HuH-7.5 (cell line): ENCODE measurements around the gene EBPL.
"Not testable (repeated sequence)": the region's sequence is repeated elsewhere in the genome, so short reads cannot be mapped to it uniquely, and the experiment has no call there.

Experiments used
- DNase-seq: peaks from one replicate; pipeline ENCODE4 v3.0.0; 2011; ENCODE audit warnings: low spot score

The EBPL gene

DNA sequence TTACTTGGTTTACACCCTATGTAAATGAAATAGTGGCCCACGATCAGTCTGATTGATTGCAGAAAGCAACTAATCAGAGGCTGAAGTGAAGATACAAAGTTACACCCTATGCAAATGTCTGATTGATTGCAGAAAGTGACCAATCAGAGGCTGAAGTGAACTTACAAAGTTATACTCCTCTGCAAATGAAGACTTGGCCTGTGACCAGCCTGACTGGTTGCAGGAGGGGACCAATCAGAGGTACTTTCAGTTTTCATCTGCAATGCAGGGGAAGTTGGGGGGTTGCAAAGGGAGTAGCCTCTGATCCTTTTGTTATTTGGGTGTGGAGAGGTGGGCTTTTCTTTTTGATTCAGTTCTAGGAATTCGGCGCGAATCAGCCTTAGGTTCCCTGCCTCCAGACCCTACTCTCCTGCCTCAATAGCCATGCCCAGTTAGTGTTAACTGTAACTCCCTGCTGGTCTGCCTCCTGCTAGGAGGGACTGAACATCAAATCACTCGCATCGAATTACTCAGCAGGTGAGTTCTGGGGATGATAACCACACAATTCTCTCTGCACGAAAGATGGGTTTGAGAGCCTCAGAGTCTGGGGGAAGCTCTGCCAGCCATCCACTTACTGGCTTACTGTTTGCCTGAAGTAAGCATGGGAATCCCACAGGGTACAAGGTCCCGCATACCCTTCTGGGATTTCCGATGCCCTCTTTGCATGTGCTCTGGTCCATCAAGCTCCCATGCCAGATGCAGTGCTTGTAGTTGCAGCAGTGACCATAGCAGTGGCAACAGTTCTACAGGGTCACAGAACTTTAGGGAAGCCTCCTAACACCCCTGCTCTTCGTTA, 55.5 kb downstream of the EBPL start:
- no peak for DNase-seq

DNA sequence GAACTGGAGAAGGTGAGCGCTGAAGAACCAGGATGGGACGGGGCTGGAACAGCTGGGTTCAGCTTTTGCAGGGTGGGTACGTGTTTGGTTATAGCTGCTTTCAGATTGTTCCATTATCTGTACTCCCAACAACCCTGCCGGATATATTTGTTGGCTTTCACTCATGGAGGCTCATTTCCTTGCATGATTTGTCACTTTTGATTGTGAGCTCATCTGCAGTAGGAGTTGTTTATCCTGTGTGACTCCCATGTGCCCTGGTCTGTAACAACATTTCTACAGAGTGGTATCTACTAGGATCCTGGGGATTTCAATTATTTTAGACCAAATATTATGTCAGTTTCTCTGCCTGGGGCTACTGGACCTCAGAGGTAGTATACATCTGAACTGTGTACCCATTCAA, 57.6 kb downstream of the EBPL start:
- DNase-seq: no peak

DNA sequence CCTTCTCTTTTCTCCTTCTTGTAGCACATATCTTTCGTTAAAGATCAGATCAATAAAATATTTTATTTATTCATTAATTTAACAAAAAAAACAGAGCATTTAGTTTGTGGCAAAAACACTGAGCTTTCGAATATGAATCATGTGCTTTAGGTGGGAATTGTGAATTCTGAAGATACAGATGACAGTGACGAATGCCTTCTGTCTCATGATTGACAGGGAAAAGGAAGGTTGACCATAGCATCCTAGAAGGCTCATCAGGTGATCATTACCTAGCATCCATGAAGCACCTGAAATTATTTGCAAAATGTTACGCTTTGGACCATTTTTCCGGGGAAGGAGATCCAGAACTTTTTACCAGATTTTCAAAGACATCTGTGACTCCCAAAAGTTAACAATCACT, 59.1 kb downstream of the EBPL start:
- DNase-seq: no peak

DNA sequence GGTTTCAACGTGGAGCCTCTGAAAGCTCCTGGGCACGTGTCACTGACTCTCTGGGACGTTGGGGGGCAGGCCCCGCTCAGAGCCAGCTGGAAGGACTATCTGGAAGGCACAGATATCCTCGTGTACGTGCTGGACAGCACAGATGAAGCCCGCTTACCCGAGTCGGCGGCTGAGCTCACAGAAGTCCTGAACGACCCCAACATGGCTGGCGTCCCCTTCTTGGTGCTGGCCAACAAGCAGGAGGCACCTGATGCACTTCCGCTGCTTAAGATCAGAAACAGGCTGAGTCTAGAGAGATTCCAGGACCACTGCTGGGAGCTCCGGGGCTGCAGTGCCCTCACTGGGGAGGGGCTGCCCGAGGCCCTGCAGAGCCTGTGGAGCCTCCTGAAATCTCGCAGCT, 60.7 kb downstream of the EBPL start:
- no peak for DNase-seq

DNA sequence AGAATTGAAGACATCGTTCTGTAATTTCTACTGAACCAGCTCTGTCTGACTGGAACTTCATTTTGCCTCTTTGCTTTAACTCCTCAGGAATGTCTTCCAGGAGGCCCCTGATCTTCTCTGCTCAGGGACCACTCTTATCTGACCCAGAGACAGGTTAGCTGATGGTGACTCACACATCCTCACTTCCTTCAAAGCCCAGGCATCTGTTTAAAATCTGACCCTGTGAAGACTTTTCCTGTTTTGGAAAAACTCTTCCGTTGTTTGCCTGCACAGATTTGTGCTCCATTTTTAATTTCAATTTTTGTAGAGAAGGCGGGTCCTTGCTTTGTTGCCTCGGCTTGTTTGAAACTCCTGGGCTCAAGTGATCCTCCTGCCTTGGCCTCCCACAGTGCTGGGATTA, 61.3 kb downstream of the EBPL start:
- DNase-seq: no peak

DNA sequence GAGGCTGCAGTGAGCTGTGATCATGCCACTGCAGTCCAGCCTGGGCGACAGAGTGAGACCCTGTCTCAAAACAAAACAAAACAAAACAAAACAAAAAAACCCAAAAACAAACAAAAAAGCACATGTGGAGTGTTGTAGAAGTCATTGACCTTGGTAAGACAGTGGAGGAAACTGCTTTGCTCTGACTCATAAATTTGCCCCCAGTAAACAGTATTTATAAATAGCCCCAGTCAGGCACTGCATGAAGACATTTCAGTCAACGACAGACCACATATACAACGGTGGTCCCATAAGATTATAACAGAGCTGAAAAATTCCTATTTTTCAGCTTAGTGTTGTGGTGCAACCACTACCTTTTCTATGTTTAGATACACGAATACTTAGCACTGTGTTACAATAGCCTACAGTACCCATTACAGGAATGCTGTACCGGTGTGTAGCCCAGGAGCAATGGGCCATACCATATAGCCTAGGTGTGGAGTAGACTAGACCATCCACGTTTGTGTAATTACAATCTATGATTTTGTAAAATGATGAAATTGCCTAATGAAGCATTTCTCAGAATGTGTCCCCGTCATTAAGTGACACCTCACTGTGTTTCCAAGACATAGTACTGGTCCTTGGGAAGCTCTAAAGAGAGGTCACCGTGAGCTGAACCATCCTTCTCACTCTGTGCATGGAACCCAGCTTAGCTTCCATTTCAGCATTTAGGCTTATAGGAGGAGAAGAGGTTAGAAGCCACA, 61.9 kb downstream of the EBPL start:
- no peak for DNase-seq

DNA sequence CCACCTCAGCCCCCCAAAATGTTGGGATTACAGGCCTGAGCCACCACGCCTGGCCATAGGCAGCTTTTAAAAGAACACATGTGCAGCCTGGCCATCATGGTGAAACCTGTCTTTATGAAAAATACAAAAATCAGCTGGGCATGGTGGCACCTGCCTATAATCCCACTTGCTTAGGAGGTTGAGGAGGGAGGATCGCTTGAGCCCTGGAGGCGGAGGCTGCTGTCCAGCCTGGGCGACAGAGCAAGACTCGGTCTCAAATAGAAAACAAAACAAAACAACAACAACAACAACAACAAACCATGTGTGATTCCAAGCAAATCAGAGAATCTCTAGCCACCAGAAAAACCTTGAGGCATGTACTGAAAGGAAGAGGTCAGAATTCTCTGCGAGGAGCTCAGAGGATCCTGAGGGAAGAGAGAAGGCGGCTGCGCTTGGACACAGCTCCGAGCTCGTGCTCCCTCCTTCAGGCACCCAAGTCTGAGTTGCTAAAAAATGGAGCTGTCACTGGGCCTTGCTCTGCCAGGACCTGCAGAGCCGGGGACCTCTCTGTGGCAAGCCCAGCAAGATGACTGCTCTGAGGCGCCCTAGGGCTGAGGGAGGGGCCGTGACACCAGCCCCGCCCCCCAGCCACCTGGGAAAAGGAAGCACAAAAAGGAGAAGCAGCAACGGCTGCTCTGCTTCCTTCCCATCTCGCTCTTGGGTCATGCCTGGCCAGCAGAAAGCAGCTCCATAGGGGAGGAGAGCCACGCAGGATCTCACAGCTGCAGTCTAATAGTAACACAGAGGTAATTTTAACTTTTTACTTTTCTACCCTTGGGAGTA, 63.2 kb downstream of the EBPL start, which contains the start of gene ARL11:
ARL11 (plus strand) TSS at position 677 of the 822 bp plus-strand sequence. CDS start 1,941 bp downstream, outside the sequence.
- no peak for DNase-seq

DNA sequence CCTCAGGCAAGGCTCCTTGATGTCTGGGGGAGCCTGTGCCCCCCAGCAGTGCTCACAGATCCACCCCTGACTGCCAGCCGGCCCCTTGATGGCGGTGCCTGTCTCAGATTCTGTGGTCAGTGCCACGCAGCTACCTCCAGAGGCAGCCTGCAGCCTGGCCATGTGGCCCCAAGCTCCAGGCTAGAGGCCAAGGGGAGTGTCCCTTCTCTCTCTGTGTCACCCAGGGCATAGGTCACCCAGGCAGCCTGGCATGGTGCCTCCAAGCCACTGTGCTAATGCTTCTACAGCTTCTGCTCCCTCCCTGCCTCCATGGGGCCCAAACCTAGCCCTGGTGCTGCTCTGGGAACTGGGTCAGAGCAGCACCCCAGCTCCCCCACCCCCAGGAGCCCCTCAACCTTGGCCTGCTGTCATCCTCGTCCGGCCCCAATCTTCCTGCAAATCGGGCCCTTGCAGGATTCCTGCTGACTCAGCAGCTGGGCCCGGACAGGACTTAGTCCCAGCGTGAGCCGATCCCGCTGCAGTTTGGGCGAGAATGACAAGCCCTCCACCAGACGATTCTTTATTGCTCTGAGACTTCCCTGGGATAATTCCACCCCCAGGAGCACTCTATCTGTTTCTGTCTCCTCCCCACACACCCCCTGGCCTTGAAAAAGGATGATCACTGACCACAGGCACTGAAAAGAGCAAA, 65.8 kb downstream of the EBPL start:
- no peak for DNase-seq

DNA sequence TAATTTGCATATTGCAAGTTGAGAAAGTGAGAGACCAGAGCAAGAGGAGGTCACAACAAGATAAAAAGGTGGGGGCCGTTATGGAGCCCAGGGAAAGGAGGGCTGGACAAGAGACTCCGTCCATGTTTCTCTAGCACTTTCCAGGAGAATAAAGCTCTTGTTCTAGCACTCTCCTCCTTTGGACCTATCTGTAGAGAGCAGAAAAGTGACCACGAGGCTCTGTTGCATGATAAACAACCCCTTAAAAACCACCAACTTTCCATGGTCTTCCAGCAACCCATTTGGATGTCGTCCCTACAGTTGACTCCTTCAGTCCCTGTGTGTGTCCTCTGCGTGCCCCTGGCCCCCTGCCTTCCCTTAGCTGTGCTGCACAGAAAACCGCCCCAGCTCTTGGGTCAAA, 67.1 kb downstream of the EBPL start:
- DNase-seq: no peak

DNA sequence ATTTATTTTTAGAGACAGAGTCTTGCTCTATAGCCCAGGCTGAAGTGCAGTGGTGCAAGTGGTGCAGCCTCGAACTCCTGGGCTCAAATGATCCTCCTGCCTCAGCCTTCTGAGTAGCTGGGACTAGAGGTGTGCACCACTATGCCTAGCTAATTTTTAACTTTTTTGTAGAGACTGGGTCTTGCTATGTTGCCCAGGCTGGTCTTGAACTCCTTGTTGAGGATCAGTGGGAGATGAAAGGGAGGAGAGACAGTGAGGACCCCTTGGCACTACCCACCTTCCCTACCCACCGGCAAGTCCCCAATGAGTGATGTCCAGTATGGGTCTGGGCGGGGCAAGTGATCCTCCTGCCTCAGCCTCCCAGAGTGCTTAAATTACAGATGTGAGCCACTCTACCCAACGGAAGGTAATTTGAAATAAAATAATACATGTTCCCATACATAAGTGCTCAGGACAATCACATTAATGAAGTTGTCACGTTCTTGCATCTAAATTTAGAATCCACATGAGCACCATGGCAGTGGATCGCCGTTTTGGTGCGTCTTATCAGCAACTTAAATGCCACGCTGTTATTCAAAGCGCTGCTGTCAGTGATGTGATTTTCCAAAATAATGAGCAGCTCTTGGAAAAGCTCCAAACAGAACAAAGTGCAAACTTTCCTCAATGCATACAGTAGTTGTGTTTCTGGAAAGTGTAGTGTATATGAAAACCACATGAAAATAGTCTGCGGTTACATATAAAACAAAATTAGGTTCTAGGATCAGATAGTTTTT, 68.9 kb downstream of the EBPL start:
- DNase-seq: no peak

DNA sequence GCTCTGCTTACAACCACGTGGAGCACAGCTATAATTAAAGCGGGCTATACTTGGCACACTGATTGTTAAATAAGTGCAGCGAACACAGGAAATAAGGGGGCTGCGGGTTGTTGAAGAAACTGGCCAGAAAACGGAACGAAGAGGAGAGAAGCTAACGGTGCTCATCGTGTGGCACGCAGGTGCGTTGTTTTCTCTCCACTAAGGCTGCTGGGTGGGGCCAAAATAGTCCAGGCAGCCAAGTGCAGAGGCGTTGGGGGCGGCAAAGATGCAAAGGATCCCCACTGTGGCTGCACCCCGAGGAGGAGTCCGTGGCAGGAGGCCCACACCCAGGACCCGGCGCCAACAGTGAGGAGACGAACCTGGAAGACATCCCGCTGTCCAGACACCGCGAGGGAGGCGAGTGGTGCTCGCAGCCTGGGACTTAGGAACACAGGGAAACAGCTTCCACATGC, 71.1 kb downstream of the EBPL start:
- DNase-seq: no peak

DNA sequence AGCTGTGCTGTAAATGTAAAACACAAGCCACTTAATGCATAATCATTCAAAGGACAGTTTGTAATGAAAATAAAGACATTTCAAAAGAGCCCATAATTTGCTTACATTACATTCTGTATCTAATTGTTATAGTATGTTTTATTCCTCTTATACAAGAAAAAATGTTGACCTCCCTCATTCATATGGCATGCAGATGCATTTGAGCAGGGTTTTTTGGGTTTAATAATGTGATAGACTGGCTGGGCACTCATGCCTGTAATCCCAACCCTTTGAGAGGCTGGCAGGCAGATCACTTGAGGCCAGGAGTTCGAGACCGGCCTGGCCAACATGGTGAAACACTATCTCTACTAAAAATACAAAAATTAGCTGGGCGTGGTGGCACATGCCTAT, 74.6 kb downstream of the EBPL start:
- no peak for DNase-seq

DNA sequence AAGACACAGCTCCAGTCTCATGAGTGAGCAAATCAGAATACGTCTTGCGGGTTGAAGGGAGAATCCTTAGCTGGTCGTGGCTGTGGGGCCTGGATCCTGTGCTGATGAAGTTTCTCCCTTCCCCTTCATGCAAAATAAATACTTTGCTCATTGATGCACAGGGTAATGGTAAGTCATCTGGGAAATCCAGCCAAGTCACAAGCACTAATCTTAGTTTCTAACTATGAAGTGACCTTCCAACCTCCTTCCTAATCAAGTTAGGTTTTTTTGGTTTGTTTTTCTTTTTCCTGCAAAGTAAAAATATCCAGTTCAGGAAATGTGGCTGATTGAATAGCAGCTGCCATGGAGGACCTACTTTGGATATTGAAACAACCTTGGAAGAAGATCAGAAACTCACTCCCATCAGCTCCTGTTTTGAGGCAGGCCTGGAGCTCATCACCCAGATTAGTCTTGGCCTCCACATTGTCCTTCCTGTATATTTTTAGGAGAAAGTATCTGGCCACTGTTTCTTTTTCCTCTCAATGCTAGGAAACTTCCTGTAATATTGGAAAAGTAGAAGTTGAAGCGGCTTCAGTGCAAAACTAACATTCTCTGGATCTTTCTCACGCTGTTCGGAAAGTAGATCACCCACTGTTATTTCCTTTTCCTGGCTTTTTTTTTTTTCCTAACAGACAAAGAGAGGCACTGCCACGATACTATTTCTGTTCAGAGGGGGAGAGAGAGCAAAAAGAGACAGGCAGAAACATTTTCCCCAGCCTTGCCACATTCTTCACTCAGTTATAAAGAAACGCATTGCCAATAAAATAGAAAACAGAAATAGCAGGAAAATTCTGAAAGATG, 75.2 kb downstream of the EBPL start:
- no peak for DNase-seq

DNA sequence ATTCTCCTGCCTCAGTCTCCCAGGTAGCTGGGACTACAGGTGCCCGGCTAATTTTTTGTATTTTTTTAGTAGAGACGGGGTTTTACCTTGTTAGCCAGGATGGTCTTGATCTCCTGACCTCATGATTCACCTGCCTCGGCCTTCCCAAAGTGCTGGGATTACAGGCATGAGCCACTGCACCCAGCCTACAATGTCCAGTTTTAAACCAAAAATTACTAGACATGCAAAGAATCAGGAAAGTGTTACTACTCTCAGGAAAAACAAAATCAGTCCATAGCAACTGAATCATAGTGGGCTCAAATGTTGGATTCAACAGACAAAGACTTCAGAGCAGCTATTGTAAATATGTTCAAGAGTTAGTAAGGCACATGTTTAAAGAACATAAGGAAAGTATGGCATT, 79.2 kb downstream of the EBPL start:
- DNase-seq: not testable (repeated sequence)
